ENCODE measurements around the gene DLGAP1. TPM values are rescaled to one million over a fixed set of nuclear protein-coding genes. Genes with fewer than 3 reads are reported as not detected.

Gene DLGAP1
- total and polyA plus RNA-seq, 2 of the 13 experiments (the other 11 are each of a cell fraction or from before 2014, with no cell fraction given), result 0.01 TPM; not detected in 1

DNA sequence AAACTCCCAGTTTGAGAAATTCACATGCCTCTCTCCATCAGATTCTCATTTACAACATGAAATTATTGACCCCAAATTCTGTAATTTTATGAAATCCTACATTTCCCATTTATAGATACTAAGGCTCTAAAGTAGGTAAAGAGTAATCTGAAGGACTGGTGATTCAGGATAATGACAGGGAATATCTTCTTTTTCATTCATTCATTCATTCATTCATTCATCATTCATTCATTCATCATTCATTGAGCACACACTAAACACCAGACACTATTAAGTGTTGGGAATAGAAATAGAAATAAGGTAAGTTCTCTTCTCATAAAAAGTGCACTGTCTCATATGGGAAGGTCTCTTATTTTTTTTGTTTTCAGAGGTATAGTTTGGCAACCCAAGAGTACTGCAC lies 888.3 kb downstream of the DLGAP1 start:
- H2AFZ ChIP-seq (ENCODE audit: low read length), result no peak overlapping the region
- H3K79me2 ChIP-seq (ENCODE audit: insufficient read depth, low read length), result no peaks in the 10 kb centered on the region
- no peaks in the 10 kb centered on the region for H4K20me1 ChIP-seq (ENCODE audit: insufficient read depth, low read length)
- no peaks in the 10 kb centered on the region for H3K4me1 ChIP-seq (ENCODE audit: insufficient read depth, low read length)
- BruUV-seq (replicated peaks), result no TSS peak
- no peak overlapping the region for H3K9ac ChIP-seq (ENCODE audit: insufficient read depth, low read depth, low read length)
- CTCF ChIA-PET (ENCODE audit: low intra/inter-chr PET ratio, low total read pairs), result no interaction called here
- H3K4me3 ChIP-seq (replicated peaks in 1 of 3; ENCODE audit: insufficient read depth in 1 of 3, low read depth in 2 of 3, low read length in 3 of 3), result no peak overlapping the region
- intact Hi-C loops (cut with micrococcal nuclease; ENCODE audit: unreplicated experiment) (no loop called here), in situ Hi-C loops (cut with HindIII; ENCODE audit: extremely low pct_ligation_motif_present, low pct_unique_long_range_greater_than_20kb) (no loop called here)
- POLR2A ChIA-PET, result no interaction called here
- DNase-seq (ENCODE audit: low spot score), result no peak
- H3K36me3 ChIP-seq (replicated peaks in 1 of 2; ENCODE audit: control insufficient read depth in 1 of 2, insufficient read depth in 2 of 2, low read length in 2 of 2), result no peaks in the 10 kb centered on the region
- H3K27me3 ChIP-seq (ENCODE audit: control insufficient read depth in 1 of 2, insufficient read depth in 2 of 2, low read length in 2 of 2), result peaks cover 0 to 3% of the 10 kb centered on the region in 2 experiments; a peak in 1 of 5 replicates
- no peak for TF ChIP-seq PAWR (CRISPR knock-in tag; IDR thresholded peaks at IDR 0.05; ENCODE audit: borderline replicate concordance)
- TF ChIP-seq, protein P1, sequence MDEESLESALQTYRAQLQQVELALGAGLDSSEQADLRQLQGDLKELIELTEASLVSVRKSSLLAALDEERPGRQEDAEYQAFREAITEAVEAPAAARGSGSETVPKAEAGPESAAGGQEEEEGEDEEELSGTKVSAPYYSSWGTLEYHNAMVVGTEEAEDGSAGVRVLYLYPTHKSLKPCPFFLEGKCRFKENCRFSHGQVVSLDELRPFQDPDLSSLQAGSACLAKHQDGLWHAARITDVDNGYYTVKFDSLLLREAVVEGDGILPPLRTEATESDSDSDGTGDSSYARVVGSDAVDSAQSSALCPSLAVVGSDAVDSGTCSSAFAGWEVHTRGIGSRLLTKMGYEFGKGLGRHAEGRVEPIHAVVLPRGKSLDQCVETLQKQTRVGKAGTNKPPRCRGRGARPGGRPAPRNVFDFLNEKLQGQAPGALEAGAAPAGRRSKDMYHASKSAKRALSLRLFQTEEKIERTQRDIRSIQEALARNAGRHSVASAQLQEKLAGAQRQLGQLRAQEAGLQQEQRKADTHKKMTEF (CRISPR knock-in tag; IDR thresholded peaks at IDR 0.05), result no peak
- no peak for TF ChIP-seq ZNF720 (CRISPR knock-in tag; IDR thresholded peaks at IDR 0.05)
- TF ChIP-seq TFDP2 (CRISPR knock-in tag; IDR thresholded peaks at IDR 0.05), result no peak
- TF ChIP-seq ZFP1 (CRISPR knock-in tag; IDR thresholded peaks at IDR 0.05), result no peak
- no peak for TF ChIP-seq BCL3 (CRISPR knock-in tag; IDR thresholded peaks at IDR 0.05)
- ATAC-seq, result no peak
- no peak for FAIRE-seq
- no peaks in the 10 kb centered on the region for H3K9me3 ChIP-seq (ENCODE audit: low read length)
- H3K27ac ChIP-seq (ENCODE audit: extremely low read length, insufficient read depth, low read length), result no peak overlapping the region
- no peak overlapping the region for H3K4me2 ChIP-seq (ENCODE audit: low read depth, low read length)

All from HepG2 (cell line).